Measurements from ENCODE around the gene RPRD1B. TPM values are rescaled to one million over a fixed set of nuclear protein-coding genes. Genes with fewer than 3 reads are reported as not detected.

RPRD1B gene
- total RNA-seq, 2 experiments from 2014 or later: 39.2 to 41.0 TPM

- Mint-ChIP-seq H3K9me3 (no peaks in the 10 kb centered on the region), H3K4me3 (no peak overlapping the region), H3K27me3 (peaks cover 2% of the 10 kb centered on the region), H3K27ac (no peak overlapping the region), H3K4me1 (peaks cover 5% of the 10 kb centered on the region), H3K36me3 (no peaks in the 10 kb centered on the region)
- POLR2A ChIA-PET: no interaction called here
- DNase-seq (no peak), ATAC-seq (ENCODE audit: low read depth) (no peak)
Observed at GRCh38 chr20:38125157-38126056, 91.9 kb downstream of the RPRD1B start.

GRCh38 chr20:38126146-38126921 lies 92.8 kb downstream of the RPRD1B start:
- no peak for DNase-seq
- Mint-ChIP-seq H3K4me1 (peaks cover 5% of the 10 kb centered on the region), H3K27me3 (peaks cover 2% of the 10 kb centered on the region), H3K4me3 (no peak overlapping the region), H3K36me3 (no peaks in the 10 kb centered on the region), H3K27ac (no peak overlapping the region), H3K9me3 (no peaks in the 10 kb centered on the region)
- POLR2A ChIA-PET: no interaction called here
- no peak for ATAC-seq (ENCODE audit: low read depth)

- no peaks in the 10 kb centered on the region for H3K9me3 Mint-ChIP-seq
- no peak for DNase-seq
- H3K4me3 Mint-ChIP-seq: no peak overlapping the region
- no peak overlapping the region for H3K27ac Mint-ChIP-seq
- peaks cover 5% of the 10 kb centered on the region for H3K4me1 Mint-ChIP-seq
- ATAC-seq (ENCODE audit: low read depth): no peak
- no peaks in the 10 kb centered on the region for H3K36me3 Mint-ChIP-seq
- H3K27me3 Mint-ChIP-seq: peaks cover 2% of the 10 kb centered on the region
- POLR2A ChIA-PET: no interaction called here
Observed at GRCh38 chr20:38126932-38127621, 93.5 kb downstream of the RPRD1B start.

GRCh38 chr20:38127920-38128528 lies 94.5 kb downstream of the RPRD1B start:
- POLR2A ChIA-PET: no interaction called here
- Mint-ChIP-seq H3K27ac (no peak overlapping the region), H3K9me3 (no peaks in the 10 kb centered on the region), H3K27me3 (peaks cover 2% of the 10 kb centered on the region), H3K4me1 (peaks cover 3% of the 10 kb centered on the region), H3K36me3 (no peaks in the 10 kb centered on the region), H3K4me3 (no peak overlapping the region)
- ATAC-seq (ENCODE audit: low read depth): no peak
- DNase-seq: no peak

GRCh38 chr20:38128691-38129090 lies 95.1 kb downstream of the RPRD1B start:
- no peaks in the 10 kb centered on the region for H3K9me3 Mint-ChIP-seq
- peaks cover under 1% of the 10 kb centered on the region for H3K4me1 Mint-ChIP-seq
- no peak overlapping the region for H3K4me3 Mint-ChIP-seq
- ATAC-seq (ENCODE audit: low read depth) (no peak), DNase-seq (no peak)
- no peak overlapping the region for H3K27ac Mint-ChIP-seq
- peaks cover 4% of the 10 kb centered on the region for H3K27me3 Mint-ChIP-seq
- POLR2A ChIA-PET: no interaction called here
- no peaks in the 10 kb centered on the region for H3K36me3 Mint-ChIP-seq

GRCh38 chr20:38129248-38129865 lies 95.8 kb downstream of the RPRD1B start:
- peaks cover 4% of the 10 kb centered on the region for H3K27me3 Mint-ChIP-seq
- no peak overlapping the region for H3K4me3 Mint-ChIP-seq
- H3K9me3 Mint-ChIP-seq: no peaks in the 10 kb centered on the region
- no peak overlapping the region for H3K27ac Mint-ChIP-seq
- no peaks in the 10 kb centered on the region for H3K36me3 Mint-ChIP-seq
- POLR2A ChIA-PET: no interaction called here
- no peak for ATAC-seq (ENCODE audit: low read depth)
- H3K4me1 Mint-ChIP-seq: peaks cover 6% of the 10 kb centered on the region
- no peak for DNase-seq

- Mint-ChIP-seq H3K27ac (no peak overlapping the region), H3K4me1 (peaks cover 11% of the 10 kb centered on the region), H3K36me3 (no peaks in the 10 kb centered on the region), H3K27me3 (peaks cover 4% of the 10 kb centered on the region), H3K4me3 (no peak overlapping the region), H3K9me3 (no peaks in the 10 kb centered on the region)
- no peak for ATAC-seq (ENCODE audit: low read depth)
- DNase-seq: peak; percentile 16
- POLR2A ChIA-PET: no interaction called here
Observed at GRCh38 chr20:38129893-38130609, 96.5 kb downstream of the RPRD1B start.

- H3K4me1 Mint-ChIP-seq: peaks cover 15% of the 10 kb centered on the region
- no peak overlapping the region for H3K4me3 Mint-ChIP-seq
- H3K36me3 Mint-ChIP-seq: no peaks in the 10 kb centered on the region
- POLR2A ChIA-PET: no interaction called here
- ATAC-seq (ENCODE audit: low read depth) (no peak), DNase-seq (peak; percentile 19)
- H3K9me3 Mint-ChIP-seq: no peaks in the 10 kb centered on the region
- peaks cover 4% of the 10 kb centered on the region for H3K27me3 Mint-ChIP-seq
- no peak overlapping the region for H3K27ac Mint-ChIP-seq
Observed at GRCh38 chr20:38130687-38131587, 97.4 kb downstream of the RPRD1B start.

- POLR2A ChIA-PET: no interaction called here
- Mint-ChIP-seq H3K4me3 (no peak overlapping the region), H3K27ac (no peak overlapping the region), H3K4me1 (peaks cover 15% of the 10 kb centered on the region), H3K9me3 (no peaks in the 10 kb centered on the region), H3K27me3 (peaks cover 4% of the 10 kb centered on the region), H3K36me3 (no peaks in the 10 kb centered on the region)
- ATAC-seq (ENCODE audit: low read depth): no peak
- no peak for DNase-seq
Observed at GRCh38 chr20:38131588-38132121, 98.1 kb downstream of the RPRD1B start.

GRCh38 chr20:38132156-38132909 lies 98.8 kb downstream of the RPRD1B start:
- Mint-ChIP-seq H3K27ac (no peak overlapping the region), H3K9me3 (no peaks in the 10 kb centered on the region), H3K4me1 (peaks cover 15% of the 10 kb centered on the region), H3K4me3 (no peak overlapping the region), H3K27me3 (peaks cover 4% of the 10 kb centered on the region), H3K36me3 (no peaks in the 10 kb centered on the region)
- POLR2A ChIA-PET: no interaction called here
- no peak for ATAC-seq (ENCODE audit: low read depth)
- no peak for DNase-seq

GRCh38 chr20:38132910-38133501 lies 99.5 kb downstream of the RPRD1B start:
- no peak overlapping the region for H3K27ac Mint-ChIP-seq
- no peak for ATAC-seq (ENCODE audit: low read depth)
- no peak overlapping the region for H3K4me3 Mint-ChIP-seq
- POLR2A ChIA-PET: no interaction called here
- peaks cover 15% of the 10 kb centered on the region for H3K4me1 Mint-ChIP-seq
- H3K9me3 Mint-ChIP-seq: no peaks in the 10 kb centered on the region
- DNase-seq: peak; percentile 13
- H3K27me3 Mint-ChIP-seq: peaks cover 4% of the 10 kb centered on the region
- H3K36me3 Mint-ChIP-seq: no peaks in the 10 kb centered on the region

Data from activated naive CD8-positive, alpha-beta T cell treated with anti-CD3 and anti-CD28 coated beads, Interleukin-2, amount 10 ng/mL, durations not matched to agents 7 days and 5 days (primary cell).